Hepatocyte (in vitro differentiated cells): ENCODE measurements around the gene LSM8. TPM values are rescaled to one million over a fixed set of nuclear protein-coding genes. Genes with fewer than 3 reads are reported as not detected.
"Not testable (repeated sequence)": the region's sequence is repeated elsewhere in the genome, so short reads cannot be mapped to it uniquely, and the experiment has no call there.

Experiments
- DNase-seq: peaks from one replicate; pipeline ENCODE4 v3.0.0-alpha.2; 2016; ENCODE audit warnings: low spot score
- H2AFZ ChIP-seq: fragments of 200-600 bp; sonication (generic); 2 replicates; pipeline ENCODE4 v1.6.0; 2016; ENCODE audit warnings: antibody characterized with exemption, mild to moderate bottlenecking
- H3K27ac ChIP-seq: fragments of 200-600 bp; sonication (generic); 2 replicates; pipeline ENCODE4 v1.5.1; 2016; ENCODE audit warnings: mild to moderate bottlenecking
- H3K27me3 ChIP-seq: fragments of 200-600 bp; sonication (generic); 2 replicates; pipeline ENCODE4 v1.6.1; 2016
- H3K36me3 ChIP-seq: fragments of 200-600 bp; sonication (generic); replicated peaks from 2 replicates; pipeline ENCODE4 v1.5.1; 2016; ENCODE audit warnings: low read depth; ENCODE audit not compliant: insufficient read depth
- H3K4me1 ChIP-seq: fragments of 200-600 bp; sonication (generic); 2 replicates; pipeline ENCODE4 v1.5.1; 2016; ENCODE audit warnings: mild to moderate bottlenecking, moderate library complexity; ENCODE audit not compliant: insufficient read depth
- H3K4me2 ChIP-seq: fragments of 200-600 bp; sonication (generic); 2 replicates; pipeline ENCODE4 v1.6.0; 2016
- H3K4me3 ChIP-seq: fragments of 200-600 bp; sonication (generic); 2 replicates; pipeline ENCODE4 v1.5.1; 2016; ENCODE audit warnings: mild to moderate bottlenecking
- H3K79me2 ChIP-seq: fragments of 200-600 bp; sonication (generic); 2 replicates; pipeline ENCODE4 v1.6.0; 2017; ENCODE audit warnings: mild to moderate bottlenecking
- H3K9me2 ChIP-seq: fragments of 200-600 bp; sonication (generic); replicated peaks from 2 replicates; pipeline ENCODE4 v1.6.0; 2017; ENCODE audit warnings: mild to moderate bottlenecking; ENCODE audit not compliant: insufficient read depth
- H3K9me3 ChIP-seq: fragments of 200-600 bp; sonication (generic); 2 replicates; pipeline ENCODE4 v1.5.1; 2016; ENCODE audit warnings: low read depth, mild to moderate bottlenecking
- H4K20me1 ChIP-seq: fragments of 200-600 bp; sonication (generic); 2 replicates; pipeline ENCODE4 v1.6.0; 2016; ENCODE audit warnings: mild to moderate bottlenecking; ENCODE audit not compliant: insufficient read depth, poor library complexity, severe bottlenecking
- EZH2 ChIP-seq: fragments of 200-600 bp; sonication (generic); IDR thresholded peaks from 2 replicates; pipeline ENCODE4 v1.6.1; 2016; ENCODE audit warnings: antibody characterized with exemption, mild to moderate bottlenecking, borderline replicate concordance
- EZH2phosphoT487 ChIP-seq: fragments of 200-600 bp; sonication (generic); IDR thresholded peaks from one replicate; pipeline ENCODE4 v1.6.1; 2018; ENCODE audit warnings: antibody characterized with exemption, mild to moderate bottlenecking, low read depth, moderate library complexity; ENCODE audit not compliant: unreplicated experiment, severe bottlenecking
- WGBS: methylation state at CpG from one replicate; pipeline ENCODE4 v1.1.6; 2016; ENCODE audit warnings: low lambda C conversion rate; ENCODE audit errors: missing lambda C conversion rate; 5-methylcytosine and 5-hydroxymethylcytosine counted together
- polyA plus RNA-seq: library from polyadenylated mRNA; unstranded; fragments of >200 nt; fragmentation: Nextera tagmentation; extraction: Ambion mirVana; gene quantifications from 2 replicates; pipeline ENCODE4 v1.2.1, GENCODE V29; 2016
- total RNA-seq: library from RNA; depleted of rRNA; stranded (reverse); fragments of >200 nt; gene quantifications from 2 replicates; pipeline ENCODE4 v1.2.3, GENCODE V29; 2014
- TF ChIP-seq, protein P1 (sequence below): fragments of 200-600 bp; sonication (generic); IDR thresholded peaks from 2 replicates; pipeline ENCODE4 v1.5.1; 2016; ENCODE audit warnings: antibody characterized with exemption, mild to moderate bottlenecking; ENCODE audit not compliant: poor library complexity

LSM8 gene
- total and polyA plus RNA-seq, 2 experiments from 2014 or later = 34.4 to 43.9 TPM

DNA sequence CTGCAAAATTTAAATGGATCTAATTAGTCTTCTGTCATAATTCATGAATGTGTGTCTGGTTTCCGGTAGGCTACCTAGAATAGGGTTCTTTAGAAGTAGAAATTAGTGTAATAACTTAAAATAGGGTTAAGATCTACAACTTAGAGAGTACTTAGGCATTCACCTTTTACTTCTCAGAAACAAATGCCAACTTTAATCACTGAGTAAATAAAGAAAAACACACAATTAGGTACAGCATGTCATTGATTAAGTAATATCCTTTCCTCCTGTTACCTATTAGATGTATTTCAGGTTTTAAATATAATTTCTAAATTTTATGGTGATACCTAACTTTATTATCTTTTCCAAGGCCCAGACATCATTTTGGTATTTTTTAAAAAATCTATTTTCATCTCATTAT, 49.8 kb downstream of the LSM8 start:
- Histone ChIP-seq H3K36me3 (no peaks in the 10 kb centered on the region), H3K9me3 (no peaks in the 10 kb centered on the region), H3K4me2 (no peak overlapping the region), H3K27ac (no peak overlapping the region), H3K4me1 (no peaks in the 10 kb centered on the region), H2AFZ (no peak overlapping the region), H4K20me1 (no peaks in the 10 kb centered on the region), H3K27me3 (no peaks in the 10 kb centered on the region), H3K9me2 (no peaks in the 10 kb centered on the region), H3K4me3 (no peak overlapping the region), H3K79me2 (no peaks in the 10 kb centered on the region)
- WGBS = 81% methylated on average over 1 of the region's 1 CpG
- no peak for TF ChIP-seq EZH2phosphoT487
- TF ChIP-seq, protein P1, sequence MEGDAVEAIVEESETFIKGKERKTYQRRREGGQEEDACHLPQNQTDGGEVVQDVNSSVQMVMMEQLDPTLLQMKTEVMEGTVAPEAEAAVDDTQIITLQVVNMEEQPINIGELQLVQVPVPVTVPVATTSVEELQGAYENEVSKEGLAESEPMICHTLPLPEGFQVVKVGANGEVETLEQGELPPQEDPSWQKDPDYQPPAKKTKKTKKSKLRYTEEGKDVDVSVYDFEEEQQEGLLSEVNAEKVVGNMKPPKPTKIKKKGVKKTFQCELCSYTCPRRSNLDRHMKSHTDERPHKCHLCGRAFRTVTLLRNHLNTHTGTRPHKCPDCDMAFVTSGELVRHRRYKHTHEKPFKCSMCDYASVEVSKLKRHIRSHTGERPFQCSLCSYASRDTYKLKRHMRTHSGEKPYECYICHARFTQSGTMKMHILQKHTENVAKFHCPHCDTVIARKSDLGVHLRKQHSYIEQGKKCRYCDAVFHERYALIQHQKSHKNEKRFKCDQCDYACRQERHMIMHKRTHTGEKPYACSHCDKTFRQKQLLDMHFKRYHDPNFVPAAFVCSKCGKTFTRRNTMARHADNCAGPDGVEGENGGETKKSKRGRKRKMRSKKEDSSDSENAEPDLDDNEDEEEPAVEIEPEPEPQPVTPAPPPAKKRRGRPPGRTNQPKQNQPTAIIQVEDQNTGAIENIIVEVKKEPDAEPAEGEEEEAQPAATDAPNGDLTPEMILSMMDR = no peak
- TF ChIP-seq EZH2 = no peak
- no peak for DNase-seq

DNA sequence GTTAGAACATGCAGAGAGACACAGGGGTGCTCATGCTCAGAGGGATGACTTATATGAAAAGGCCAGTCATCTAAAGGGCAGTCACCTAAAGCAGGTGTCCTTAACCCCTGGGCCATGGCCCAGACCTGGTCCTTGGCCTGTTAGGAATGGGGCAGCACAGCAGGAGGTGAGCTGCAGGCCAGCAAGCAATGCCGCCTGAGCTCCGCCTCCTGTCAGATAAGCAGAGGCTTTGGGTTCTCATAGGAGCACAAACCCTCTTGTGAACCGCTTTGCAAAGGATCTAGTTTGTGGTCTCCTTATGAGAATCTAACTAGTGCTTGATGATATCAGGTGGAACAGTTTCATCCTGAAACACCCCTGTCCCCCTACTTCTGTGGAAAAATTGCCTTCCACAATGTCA, 55.0 kb downstream of the LSM8 start:
- no peak for DNase-seq
- Histone ChIP-seq H3K36me3 (no peaks in the 10 kb centered on the region), H3K9me2 (no peaks in the 10 kb centered on the region), H3K9me3 (no peaks in the 10 kb centered on the region), H3K27me3 (no peaks in the 10 kb centered on the region), H3K4me1 (no peaks in the 10 kb centered on the region), H3K27ac (no peak overlapping the region), H3K4me3 (no peak overlapping the region), H3K4me2 (no peak overlapping the region), H4K20me1 (no peaks in the 10 kb centered on the region), H2AFZ (no peak overlapping the region), H3K79me2 (no peaks in the 10 kb centered on the region)
- TF ChIP-seq, protein P1 = no peak
- WGBS = 81% methylated on average over 3 of the region's 3 CpGs

DNA sequence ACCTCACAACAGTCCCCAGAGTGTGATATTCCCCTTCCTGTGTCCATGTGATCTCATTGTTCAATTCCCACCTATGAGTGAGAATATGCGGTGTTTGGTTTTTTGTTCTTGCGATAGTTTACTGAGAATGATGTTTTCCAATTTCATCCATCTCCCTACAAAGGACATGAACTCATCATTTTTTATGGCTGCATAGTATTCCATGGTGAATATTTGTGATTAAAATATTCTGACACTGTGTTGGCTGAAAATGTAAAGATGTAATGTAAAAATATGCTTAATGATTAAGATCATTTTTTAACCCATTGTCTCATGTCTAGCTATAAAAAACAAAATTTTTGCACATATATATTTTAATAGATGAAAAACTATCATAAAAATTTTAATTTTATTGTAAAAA, 56.4 kb downstream of the LSM8 start:
- WGBS = 92% methylated on average over 2 of the region's 2 CpGs
- H3K4me3 ChIP-seq = not testable (repeated sequence)

More for the DNA sequence above, 56.4 kb downstream of the LSM8 start:
- not testable (repeated sequence) for H4K20me1 ChIP-seq, H3K27me3 ChIP-seq, H3K4me2 ChIP-seq, H3K9me3 ChIP-seq, H3K9me2 ChIP-seq, DNase-seq, H3K27ac ChIP-seq, H3K79me2 ChIP-seq, H2AFZ ChIP-seq, H3K36me3 ChIP-seq, H3K4me1 ChIP-seq

Other genes starting within 250 kb of the LSM8 start
- 0.10 TPM in 1 of 2 replicates, not detected in the other for gene ANKRD7, start 40.5 kb downstream of the LSM8 start, total RNA-seq
- 0.34 TPM in 1 of 2 replicates, not detected in the other for gene ANKRD7, start 40.5 kb downstream of the LSM8 start, polyA plus RNA-seq